ENCODE measurements around the gene PBX1. TPM values are rescaled to one million over a fixed set of nuclear protein-coding genes. Genes with fewer than 3 reads are reported as not detected.

PBX1 gene
- total and polyA plus RNA-seq, 2 experiments from 2014 or later = 14.8 to 61.6 TPM

DNA sequence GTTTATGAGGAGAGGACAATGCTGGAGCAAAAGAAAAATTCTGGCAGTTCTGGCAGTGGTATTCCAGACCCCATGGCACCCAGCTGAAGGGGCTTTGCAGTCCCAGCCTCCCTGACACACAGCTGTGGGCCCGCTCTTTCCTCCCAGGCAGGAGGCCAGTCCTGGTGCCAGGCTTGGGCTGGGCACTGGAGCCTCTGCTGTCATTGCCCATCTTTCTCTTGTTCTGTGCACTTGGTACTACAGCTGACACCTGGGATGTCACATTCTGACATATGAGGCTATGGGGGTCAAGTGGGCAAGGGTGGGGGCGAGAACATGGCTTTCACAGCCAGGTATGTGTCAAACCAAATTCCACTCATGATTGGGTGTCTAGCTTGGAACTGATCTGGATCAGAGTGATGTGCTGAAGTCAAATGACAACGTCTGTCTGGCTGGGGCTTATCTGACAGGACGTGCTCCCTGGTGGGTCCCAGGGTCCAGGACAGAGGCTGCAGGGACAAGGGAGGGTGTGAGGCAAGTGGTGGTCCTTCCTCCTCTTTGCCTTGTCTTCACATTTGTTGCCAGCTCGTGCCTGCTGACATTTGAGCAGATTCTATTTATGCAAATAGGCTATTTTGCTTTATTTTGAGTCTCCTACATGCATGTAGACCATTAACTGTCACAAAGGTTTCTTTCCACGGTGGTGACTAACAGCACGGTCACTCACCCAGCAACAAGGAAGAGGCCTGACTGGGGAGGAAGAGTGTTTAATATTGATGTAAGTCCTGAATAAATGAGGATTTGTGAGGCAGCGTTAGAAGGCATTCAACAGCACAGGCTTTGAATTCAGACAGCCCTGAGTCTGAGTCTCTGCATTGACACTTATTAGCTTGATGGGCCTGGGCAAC lies 336.3 kb downstream of the PBX1 start:
- no peak overlapping the region for H3K4me3 ChIP-seq
- H3K36me3 ChIP-seq (replicated peaks; ENCODE audit: insufficient read depth, low read depth) = no peaks in the 10 kb centered on the region
- no peak overlapping the region for H3K4me2 ChIP-seq
- H3K27ac ChIP-seq = no peak overlapping the region
- WGBS (ENCODE audit: low lambda C conversion rate, missing lambda C conversion rate) = 65% methylated on average over 8 of the region's 8 CpGs
- no peak for DNase-seq (ENCODE audit: low spot score)
- H2AFZ ChIP-seq = no peak overlapping the region
- H3K9me2 ChIP-seq (replicated peaks; ENCODE audit: insufficient read depth) = no peaks in the 10 kb centered on the region
- no peaks in the 10 kb centered on the region for H3K27me3 ChIP-seq
- no peaks in the 10 kb centered on the region for H3K79me2 ChIP-seq
- H4K20me1 ChIP-seq (ENCODE audit: insufficient read depth, poor library complexity, severe bottlenecking) = no peaks in the 10 kb centered on the region
- no peak for TF ChIP-seq EZH2phosphoT487 (IDR thresholded peaks at IDR 0.05; ENCODE audit: low read depth, severe bottlenecking, unreplicated experiment)
- no peak for TF ChIP-seq CTCF (IDR thresholded peaks at IDR 0.05; ENCODE audit: poor library complexity)
- no peak for TF ChIP-seq EZH2 (IDR thresholded peaks at IDR 0.05; ENCODE audit: borderline replicate concordance)
- no peaks in the 10 kb centered on the region for H3K4me1 ChIP-seq (ENCODE audit: insufficient read depth)
- H3K9me3 ChIP-seq (ENCODE audit: low read depth) = no peaks in the 10 kb centered on the region

DNA sequence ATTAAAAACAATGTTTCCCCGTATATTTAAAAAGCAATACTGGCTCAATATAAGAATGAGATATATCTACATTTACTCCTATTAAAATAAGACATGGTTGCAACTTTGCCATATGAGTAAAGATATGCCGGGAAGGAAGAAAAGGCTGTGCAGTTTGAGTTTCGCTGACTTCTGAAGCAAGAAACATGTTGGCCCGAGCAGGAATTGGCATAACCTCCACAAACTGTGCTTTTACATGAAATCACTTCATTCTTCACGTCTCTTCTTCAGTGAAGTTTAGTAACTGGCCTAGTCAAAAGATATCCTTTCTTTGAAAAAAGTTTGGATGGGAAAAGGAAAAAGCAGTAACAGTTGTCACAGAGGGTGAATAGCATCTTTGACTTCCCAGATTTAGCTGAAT lies 342.0 kb downstream of the PBX1 start:
- Histone ChIP-seq H3K36me3 (replicated peaks; ENCODE audit: insufficient read depth, low read depth) (no peaks in the 10 kb centered on the region), H3K4me2 (no peak overlapping the region), H2AFZ (no peak overlapping the region), H3K4me3 (no peak overlapping the region), H3K79me2 (no peaks in the 10 kb centered on the region), H3K27me3 (no peaks in the 10 kb centered on the region), H3K4me1 (ENCODE audit: insufficient read depth) (no peaks in the 10 kb centered on the region), H3K9me2 (replicated peaks; ENCODE audit: insufficient read depth) (no peaks in the 10 kb centered on the region), H4K20me1 (ENCODE audit: insufficient read depth, poor library complexity, severe bottlenecking) (no peaks in the 10 kb centered on the region), H3K27ac (no peak overlapping the region), H3K9me3 (ENCODE audit: low read depth) (no peaks in the 10 kb centered on the region)
- whole genome bisulfite sequencing (ENCODE audit: low lambda C conversion rate, missing lambda C conversion rate) = 82% methylated on average over 5 of the region's 5 CpGs
- TF ChIP-seq CTCF (IDR thresholded peaks at IDR 0.05; ENCODE audit: poor library complexity) (no peak), EZH2 (IDR thresholded peaks at IDR 0.05; ENCODE audit: borderline replicate concordance) (no peak), EZH2phosphoT487 (IDR thresholded peaks at IDR 0.05; ENCODE audit: low read depth, severe bottlenecking, unreplicated experiment) (no peak)
- DNase-seq (ENCODE audit: low spot score) = no peak

Small RNA genes within 50 kb of the gene (small RNA-seq; reads per million reads assigned to genes)
- gene RF00017 (not detected), gene RF00019 (not detected), gene RNU6-171P (not detected)
